Stimulated activated CD4-positive, alpha-beta T cell treated with anti-CD3 and anti-CD28 coated beads, Interleukin-4, amount 100 ng/mL, for 24 hours (primary cell): Measurements from ENCODE around the gene SRRM5.
A peak's percentile ranks its signal among the peaks of the same experiment; 100 is the strongest.
"Not testable (repeated sequence)": the region's sequence is repeated elsewhere in the genome, so short reads cannot be mapped to it uniquely, and the experiment has no call there.

ENCODE experiments used
- DNase-seq: peaks from one replicate; pipeline ENCODE4 v3.0.0-alpha.2; 2020

Gene SRRM5, protein sequence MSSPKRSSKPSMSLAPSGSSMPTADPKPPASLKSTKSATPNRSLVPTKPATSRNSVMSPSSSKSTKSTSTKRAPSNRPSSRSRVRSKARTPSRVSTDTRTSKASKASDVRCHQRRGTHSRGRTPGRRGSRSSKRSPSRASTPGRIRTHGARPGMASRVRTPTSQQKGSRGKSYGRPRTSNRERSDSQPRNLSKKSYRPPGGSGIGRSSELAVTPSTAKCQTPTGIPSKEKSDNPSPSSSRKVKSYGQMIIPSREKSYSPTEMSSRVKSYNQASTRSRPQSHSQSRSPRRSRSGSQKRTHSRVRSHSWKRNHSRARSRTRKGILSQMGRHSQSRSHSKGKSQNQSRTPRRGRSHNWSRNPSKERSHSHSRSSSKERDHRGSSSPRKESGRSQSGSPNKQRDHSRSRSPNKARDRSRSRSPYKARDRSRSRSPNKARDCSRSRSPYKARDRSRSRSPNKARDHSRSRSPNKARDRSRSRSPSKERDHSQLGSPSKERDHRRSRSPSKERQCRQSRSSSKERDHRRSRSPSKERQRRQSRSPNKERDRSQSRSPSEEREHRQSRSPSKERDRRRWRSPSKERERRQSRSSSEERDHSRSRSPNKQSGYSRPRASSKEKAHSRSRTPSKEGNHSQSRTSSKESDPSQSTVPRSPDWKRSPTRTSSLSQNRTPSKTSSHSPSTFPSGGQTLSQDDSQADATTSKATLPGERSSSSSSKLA

DNA sequence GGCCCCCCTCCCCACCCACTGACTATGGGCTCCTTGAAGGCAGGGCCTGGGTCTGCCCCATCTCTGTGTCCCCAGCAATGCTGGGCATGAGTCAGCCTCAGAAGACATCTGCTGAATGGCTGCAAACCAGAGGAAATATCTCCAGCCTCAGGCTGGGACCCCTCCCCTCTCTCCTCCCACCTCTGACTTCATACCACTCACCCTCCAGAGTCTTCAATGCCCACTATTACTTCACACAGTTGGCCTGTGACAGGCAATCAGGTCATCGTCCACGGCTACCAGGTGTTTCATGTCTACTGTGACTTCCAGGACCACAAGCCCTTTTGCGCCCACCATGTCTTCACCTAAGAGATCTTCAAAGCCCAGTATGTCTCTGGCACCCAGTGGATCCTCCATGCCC, at the start of gene SRRM5:
SRRM5 (plus strand) TSS at position 301 of the 400 bp plus-strand sequence; CDS start at position 335, 34 bp downstream.
- no peak for DNase-seq

DNA sequence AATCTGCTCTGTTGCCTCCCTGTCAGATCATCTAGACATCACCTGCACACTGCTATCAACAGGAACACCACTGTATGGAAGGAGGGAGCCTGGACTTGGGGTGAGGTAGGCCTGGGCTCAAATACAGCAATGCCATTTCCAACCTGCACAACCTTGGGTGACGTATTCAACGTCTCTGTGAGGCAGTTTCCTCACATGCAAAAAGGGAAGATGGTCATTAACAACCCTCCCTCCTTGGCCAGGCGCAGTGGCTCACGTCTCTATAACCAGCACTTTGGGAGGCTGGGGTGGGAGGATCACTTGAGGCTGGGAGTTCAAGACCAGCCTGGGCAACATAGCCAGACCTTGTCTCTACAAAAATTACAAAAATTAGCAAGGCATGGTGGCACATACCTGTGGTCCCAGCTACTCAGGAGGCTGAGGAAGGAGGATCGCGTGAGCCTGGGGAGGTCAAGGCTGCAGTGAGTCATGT, 49.6 kb upstream of the SRRM5 start:
- no peak for DNase-seq

DNA sequence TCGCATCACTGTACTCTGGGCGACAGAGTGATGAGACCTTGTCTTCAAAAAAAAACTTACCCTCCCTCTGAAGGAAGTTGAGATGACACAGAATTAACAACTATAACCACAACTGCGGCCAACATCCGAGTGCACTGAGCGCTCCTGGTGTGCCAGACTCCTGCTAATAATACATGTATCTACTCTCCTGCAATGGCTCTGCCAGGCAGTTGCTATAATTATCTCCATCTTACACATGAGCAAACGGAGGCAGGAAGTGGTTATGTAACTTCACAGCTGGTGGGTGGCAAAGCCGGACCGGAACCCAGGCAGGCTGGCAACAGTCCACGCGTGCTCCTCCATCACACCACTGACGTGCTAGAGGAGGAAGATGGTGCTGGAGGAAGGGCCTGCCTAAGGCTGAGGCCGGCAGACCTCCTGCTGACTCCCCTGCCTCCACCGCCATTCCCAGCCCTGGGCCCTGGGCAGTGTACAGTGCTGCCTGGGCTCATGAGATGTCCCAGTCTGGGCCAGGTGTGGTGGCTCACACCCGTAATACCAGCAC, 49.1 kb upstream of the SRRM5 start:
- DNase-seq = peak; percentile 74

DNA sequence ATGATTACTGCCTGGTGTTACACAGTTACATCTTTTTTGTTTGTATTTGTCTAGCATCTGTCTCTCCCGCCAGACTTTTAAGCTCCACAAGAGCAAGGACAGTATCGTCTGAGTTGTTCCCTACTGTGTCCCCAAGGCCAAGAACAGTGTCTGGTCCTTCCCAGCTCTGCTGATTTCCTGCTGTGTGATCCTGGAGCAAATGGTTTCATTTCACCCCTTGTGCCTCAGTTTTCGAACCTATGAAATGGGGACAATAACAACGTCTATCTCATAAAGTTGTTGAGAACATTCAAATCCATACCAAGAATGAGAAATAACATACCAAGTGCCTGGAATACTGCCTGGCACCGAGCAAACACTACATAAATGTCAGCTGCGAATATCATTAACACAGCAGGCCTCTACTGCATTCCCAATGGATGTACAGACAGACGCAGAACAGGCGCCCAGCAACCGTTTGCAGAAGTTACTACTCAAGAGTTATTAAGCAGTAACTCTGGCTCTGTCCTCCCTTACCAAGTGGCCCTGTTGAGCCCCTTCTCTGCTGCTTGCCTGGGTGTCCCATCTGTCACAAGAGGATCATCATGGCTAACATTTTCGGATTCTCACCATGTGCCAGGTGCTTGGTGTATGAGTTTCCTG, 48.0 kb upstream of the SRRM5 start:
- DNase-seq = no peak

DNA sequence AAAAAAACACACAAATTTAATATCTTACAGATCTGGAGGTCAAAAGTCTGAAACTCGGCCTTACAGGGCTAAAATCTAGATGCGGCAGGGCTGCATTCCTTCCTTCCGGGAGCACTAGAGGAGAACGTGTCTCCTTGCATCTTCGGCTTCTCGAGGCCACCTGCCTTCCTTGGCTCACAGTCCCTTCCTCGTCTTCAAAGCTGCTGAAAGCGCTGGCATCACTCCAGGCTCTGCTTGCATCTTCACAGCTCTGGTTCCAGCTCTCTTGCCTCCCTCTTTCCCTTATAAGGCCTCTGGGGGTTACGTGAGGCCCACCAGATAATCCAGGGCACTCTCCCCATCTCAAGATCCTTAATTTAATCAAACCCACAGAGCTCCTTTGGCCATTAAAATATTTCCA, 47.1 kb upstream of the SRRM5 start:
- DNase-seq = no peak

DNA sequence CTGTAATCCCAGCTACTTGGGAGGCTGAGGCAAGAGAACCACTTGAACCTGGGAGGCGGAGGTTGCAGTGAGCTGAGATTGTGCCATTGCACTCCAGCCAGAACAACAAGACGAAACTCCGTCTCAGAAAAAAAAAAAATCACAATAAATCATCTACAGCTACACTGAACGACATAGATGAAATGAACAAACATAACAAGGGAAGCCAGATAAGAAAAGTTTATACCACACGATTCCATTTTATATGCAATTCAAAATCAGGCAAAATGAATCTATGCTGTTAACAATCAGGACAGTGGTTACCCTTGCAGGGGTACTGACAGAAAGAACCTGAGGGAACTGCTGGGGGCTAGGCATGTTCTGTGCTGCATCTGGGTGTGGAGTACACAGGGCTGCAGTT, 42.2 kb upstream of the SRRM5 start:
- DNase-seq = no peak

DNA sequence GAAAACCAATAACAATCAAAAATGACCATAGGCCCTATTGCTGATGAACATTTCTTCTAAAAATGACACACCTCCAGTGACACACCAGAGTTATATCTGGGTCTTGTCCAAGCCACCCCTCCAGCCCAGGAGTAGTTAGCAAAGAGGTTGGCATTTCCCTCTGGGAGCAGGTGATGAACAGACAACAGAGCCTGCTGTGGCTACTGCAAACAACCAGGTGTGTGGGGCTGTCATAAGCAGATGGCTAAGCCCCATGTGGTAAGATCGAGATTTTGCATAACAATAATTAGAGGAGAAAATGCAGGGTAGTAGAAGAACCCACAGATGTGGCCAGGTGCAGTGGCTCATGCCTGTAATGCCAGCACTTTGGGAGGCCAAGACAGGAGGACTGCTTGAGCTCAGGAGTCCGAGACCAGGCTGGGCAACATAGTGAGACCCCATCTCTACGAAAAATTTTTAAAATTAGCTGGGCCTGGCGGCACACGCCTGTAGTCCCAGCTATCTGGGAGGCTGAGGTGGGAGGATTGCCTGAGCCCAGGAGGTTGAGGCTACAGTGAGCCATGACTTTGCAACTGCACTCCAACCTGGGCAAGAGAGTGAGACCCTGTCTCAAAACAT, 41.6 kb upstream of the SRRM5 start:
- DNase-seq = no peak

DNA sequence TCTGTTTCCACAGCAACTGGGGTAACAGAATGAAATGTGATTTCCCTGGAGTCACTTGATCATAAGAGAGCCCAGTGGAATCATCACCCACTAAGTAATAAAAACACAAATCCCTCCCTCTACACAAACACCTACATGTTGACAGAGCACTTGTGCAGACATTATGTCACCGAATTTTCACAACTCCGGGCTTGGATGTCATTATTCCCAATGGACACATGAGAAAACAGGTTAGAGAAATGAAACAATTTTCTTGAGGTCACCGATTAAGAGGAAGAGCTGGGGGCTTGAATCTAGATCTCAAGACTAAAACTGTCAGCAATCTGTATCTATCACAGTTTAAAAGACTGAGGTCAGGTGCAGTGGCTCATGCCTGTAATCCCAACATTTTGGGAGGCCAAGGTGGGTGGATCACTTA, 39.7 kb upstream of the SRRM5 start:
- no peak for DNase-seq

DNA sequence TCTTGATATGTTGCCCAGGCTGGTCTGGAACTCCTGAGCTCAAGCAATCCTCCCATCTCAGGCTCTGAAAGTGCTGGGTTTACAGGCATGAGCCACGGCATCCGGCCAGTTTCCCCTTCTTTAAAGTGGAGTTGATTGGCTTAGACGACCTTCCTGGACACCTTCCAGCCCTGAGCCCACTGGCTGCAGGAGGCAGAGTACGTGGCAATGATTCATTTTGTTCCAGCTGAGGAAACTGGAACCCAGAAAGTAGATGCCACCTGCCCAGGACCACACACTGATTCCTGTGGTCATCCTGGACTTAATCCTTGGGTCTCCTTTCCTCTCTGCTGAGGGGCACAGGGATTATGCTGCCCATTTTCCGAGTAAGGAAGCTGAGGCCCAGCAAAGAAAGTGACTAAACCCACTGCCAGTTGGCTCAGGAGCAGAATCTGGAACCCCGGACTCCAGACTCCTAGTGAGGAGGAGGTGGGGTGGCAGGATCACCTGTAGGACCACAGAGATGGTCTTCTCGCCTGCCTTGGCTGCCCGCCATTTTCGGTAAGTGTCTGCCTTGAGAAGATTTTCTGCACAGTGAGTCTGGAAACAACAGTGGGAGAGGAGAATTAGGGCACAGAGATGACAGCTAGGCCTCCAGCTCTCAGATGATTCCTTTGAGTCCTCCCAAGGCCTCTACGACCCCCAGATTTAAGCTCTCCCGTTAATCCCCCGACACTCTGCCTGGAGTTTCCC, 37.3 kb upstream of the SRRM5 start:
- no peak for DNase-seq

DNA sequence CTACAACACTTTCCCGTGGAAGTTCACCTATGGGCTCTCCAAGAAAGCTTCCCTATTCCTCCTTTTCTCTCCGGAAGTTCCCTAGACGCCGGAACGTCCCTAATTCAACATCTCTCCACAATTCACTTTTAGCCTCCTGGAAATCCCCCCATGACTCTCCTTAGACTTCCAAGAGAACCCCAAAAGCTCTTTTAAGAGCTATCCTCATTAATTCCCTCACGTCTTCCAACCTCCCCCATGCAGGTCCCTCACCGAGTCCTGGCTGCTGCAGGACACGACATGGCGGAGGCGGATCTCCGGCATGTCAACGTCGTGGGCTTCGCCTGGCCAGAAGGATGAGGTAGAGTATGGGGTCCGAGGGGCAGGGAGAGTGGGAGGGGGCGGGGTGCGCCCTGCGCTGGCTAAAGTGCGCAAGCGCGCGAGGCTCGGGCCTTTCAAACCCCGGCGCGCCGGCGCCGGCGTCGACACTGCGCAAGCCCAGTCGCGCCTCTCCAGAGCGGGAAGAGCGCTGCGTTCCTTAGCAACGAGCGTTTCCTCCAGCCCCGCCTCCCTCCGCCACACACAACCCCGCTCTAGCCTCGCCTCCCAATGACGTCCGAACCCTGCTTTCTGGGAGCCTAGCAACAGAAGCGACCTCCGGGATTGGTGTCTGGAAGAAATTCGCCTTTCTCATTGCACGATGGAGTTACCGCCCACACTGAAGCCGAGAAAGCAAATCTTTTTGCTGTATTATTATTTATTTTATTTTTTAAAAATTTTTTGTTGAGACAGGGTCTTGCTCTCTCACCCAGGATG, 36.5 kb upstream of the SRRM5 start, which contains the start of the genes PINLYP and XRCC1:
PINLYP (plus strand) TSS at position 646 of the 795 bp plus-strand sequence. CDS start 1,391 bp downstream, outside the sequence.
XRCC1 (minus strand) TSS at position 372 of the 795 bp plus-strand sequence; CDS start at position 303, 69 bp downstream.
- peak; percentile 97 for DNase-seq

DNA sequence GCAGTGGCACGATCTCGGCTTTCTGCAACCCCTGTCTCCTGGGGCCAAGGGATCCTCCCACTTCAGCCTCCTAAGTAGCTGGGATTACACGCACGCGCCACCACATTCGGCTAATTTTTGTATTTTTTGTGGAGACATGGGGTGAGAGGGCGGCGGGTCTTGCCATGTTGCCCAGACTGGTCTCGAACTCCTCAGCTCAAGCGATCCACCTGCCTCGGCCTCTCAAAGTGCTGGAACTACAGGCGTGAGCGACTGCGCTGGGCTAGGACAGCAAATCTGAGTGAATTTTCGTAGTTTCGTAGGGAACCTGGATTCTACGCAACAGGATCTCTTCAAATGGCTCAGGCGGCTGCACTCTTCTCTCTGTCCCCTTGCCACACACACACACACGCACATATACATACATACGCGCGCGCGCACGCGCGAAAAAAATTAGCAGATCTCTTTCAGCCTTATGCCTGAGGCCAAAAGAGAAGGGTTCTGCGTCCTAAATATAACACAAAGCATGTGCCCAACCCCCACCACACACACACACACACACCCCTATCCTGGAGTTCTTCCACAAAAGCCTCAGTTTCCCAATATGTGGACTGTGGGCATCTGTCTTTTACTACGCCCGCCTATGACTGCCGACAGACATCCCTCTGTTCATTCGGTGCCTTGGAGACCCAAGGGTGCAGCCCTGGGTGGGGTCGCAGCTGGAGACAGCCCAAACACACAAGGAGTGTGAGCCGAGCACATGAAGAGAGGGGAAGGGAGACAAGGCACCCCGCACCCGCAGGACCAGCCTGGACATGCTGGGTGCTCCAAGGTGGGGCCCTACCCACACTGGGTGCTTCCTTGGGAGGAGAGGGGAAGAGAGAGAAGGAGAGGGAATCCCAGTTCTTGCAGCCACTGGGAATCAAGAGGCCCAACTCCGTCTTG, 35.7 kb upstream of the SRRM5 start:
- no peak for DNase-seq

DNA sequence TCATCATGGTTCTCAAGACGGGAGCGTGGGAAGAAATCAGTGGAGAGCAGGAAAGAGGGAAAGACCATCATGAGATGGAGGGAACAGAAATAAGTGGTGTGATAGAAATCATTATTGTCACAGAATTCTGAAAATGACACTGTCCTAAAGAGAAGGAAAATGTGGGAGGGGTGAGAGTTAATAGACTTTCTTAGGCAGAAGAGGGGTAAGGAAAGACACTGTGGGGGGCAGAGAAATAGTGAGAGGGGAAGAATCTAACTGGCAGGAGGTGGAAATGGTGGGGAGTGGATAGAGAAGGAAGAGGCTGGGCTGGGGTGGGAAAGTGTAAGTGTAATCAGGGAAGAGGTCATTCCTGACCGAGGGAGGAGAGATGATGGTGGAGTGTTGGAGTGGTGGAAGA, 33.1 kb upstream of the SRRM5 start:
- DNase-seq = no peak

DNA sequence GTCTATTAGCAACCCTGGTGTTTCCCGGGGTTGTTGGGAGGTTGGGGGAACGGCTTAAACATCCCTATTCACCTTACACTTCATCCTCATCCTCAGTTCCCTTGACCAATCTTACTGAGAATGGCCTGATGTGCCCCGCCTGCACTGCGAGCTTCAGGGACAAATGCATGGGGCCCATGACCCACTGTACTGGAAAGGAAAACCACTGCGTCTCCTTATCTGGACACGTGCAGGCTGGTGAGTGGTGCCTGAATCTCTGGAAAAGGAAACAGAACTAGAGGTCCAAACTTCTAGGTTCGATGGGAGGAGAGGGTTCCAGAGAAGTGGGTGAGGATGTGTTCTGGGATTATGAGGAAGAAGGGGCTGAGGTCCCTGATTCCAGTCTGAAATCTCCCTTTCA, 30.4 kb upstream of the SRRM5 start:
- DNase-seq = no peak

DNA sequence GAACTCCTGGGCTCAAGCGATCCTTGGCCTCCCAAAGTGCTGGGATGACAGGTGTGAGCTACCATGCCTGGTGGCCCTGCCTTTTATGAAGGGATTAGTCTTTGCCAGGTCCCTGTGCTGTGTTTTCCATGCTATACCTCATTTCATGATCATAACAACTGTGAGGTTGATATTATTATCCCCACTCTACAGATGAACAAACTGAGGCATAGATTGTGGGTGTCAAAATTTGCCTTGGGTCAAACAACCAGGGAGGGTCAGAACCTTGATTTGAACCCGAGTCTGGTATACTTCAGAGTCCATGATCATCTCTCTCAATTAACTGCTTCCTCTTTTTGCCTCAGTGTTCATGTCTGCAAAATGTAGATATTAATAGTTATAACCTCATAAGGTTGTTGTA, 29.4 kb upstream of the SRRM5 start:
- DNase-seq = no peak

DNA sequence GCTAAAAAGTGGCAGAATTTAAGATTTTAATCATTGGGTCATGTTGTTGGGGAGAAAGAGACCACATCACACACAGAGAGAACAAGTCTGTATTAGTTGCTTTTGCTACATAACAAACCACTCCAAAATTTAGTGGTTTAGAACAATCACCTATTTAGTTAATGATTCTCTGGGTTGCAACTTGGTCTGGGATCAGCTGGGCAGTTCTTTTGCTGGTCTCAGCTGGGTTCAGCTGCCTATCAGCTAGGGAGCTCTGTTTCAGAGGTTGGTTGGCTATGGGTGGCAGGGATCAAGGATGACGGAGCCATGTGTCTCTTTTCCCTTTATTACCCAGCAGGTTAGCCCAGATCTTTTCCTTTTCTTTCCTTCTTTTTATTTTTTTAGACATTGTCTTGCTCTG, 27.4 kb upstream of the SRRM5 start:
- DNase-seq = no peak

DNA sequence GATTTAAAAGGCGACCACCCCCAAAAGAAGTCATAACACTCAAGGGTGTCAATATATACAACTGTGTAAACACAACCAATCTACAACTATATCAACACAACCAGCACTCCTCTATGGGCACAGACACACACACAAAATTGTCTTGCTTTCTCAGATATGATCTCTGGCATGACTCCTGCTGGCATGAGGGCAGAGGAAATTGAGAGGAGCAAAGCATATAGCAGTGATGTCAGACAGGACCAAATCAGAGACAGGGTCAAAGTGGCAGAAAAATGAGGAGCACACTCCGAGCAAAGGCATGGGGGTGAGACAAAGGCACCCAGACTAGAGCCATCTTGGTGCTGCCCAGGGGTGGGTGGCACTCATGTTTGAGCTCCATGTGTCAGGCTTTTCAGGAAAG, 25.5 kb upstream of the SRRM5 start:
- DNase-seq = no peak

DNA sequence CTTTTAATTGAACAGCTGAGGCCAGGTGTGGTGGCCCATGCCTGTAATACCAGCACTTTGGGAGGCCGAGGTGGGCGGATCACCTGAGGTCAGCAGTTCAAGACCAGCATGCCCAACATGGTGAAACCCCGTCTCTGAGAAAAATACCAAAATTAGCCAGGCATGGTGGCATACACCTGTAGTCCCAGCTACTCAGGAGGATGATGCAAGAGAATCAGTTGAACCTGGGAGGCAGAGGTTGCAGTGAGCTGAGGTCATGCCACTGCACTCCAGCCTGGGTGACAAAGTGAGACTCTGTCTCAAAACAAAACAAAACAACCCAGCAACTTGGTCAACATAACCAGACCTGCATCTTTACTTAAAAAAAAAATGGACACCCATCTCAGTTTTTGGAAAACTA, 24.9 kb upstream of the SRRM5 start:
- DNase-seq = not testable (repeated sequence)

DNA sequence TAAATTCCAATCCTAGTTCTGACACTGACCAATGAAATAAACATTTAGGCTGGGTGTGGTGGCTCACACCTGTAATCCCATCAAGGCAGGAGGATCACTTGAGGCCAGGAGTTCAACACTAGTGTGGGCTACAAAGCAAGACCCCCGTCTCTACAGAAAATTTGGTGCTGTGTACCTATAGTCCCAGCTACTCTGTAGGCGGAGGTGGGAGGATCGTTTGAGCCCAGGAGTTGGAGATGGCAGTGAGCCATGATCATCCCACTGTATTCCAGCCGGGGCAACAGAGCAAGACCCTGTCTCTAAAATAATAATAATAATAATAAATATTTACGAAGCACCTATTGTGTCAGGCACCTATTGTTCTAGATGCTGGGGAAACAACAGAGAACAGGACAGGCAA, 22.6 kb upstream of the SRRM5 start:
- DNase-seq = no peak

DNA sequence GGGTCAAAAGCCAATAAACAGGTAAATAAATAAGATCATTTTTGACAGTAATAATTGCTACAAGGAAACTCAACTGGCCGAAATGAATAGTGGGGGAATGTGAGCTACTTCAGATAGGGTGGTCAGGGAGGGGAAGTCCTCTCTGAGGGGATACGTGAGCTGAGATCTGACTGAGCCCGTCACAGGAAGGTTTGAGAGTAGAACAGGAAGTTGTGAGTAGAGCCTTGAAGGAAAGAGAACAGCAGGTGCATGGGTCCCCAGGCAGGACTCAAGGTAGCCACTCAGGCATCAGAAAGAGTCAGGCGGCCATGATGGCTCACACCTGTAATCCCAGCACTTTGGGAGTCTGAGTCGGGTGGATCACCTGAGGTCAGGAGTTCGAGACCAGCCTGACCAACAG, 22.2 kb upstream of the SRRM5 start:
- DNase-seq = no peak
